ENCODE measurements around the gene LTBP3. TPM values are rescaled to one million over a fixed set of nuclear protein-coding genes. Genes with fewer than 3 reads are reported as not detected.

LTBP3 gene
- total and polyA plus RNA-seq, 8 donors: 44.7 to 151 (median 68.6) TPM

DNA sequence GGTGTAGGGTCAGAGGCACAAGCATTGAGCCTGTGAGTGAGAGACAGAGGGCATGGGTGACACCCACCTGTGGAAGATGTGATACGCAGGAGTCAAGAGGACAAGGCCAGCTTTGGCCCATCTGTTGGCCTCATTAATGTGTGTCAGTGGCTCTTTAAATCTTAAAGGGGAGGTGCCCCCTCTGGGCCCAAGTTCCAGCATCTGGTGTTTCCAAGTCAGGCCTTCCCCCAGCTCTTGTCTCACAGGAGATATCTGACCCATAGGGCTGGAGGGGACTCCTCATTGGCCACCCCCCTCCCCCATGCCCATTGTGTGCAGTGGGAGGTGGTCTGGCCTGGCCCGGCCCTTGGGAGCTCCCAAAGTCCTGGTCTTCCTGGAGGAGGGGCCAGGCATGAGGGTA, 28.5 kb upstream of the LTBP3 start:
- FAIRE-seq (no peak), ATAC-seq (no peak)

GRCh38 chr11:65586247-65586630, 28.1 kb upstream of the LTBP3 start:
- 87 to 90% methylated on average over 4 of the region's 4 CpGs for WGBS, 2 donors
- no peak overlapping the region for H3K27ac ChIP-seq
- TF ChIP-seq, protein P1, sequence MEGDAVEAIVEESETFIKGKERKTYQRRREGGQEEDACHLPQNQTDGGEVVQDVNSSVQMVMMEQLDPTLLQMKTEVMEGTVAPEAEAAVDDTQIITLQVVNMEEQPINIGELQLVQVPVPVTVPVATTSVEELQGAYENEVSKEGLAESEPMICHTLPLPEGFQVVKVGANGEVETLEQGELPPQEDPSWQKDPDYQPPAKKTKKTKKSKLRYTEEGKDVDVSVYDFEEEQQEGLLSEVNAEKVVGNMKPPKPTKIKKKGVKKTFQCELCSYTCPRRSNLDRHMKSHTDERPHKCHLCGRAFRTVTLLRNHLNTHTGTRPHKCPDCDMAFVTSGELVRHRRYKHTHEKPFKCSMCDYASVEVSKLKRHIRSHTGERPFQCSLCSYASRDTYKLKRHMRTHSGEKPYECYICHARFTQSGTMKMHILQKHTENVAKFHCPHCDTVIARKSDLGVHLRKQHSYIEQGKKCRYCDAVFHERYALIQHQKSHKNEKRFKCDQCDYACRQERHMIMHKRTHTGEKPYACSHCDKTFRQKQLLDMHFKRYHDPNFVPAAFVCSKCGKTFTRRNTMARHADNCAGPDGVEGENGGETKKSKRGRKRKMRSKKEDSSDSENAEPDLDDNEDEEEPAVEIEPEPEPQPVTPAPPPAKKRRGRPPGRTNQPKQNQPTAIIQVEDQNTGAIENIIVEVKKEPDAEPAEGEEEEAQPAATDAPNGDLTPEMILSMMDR (IDR thresholded peaks at IDR 0.05): no peak

More for the DNA sequence above, 28.5 kb upstream of the LTBP3 start:
- H3K4me3 ChIP-seq: no peak overlapping the region
- H3K27me3 ChIP-seq: no peaks in the 10 kb centered on the region
- H3K4me1 ChIP-seq: no peaks in the 10 kb centered on the region
- no peak overlapping the region for H3K27ac ChIP-seq
- DNase-seq: no peak
- no peaks in the 10 kb centered on the region for H3K36me3 ChIP-seq
- intact Hi-C loops (cut with DNase I): loop anchor here in 1 of 3 donors (10.0 kb wide), 1 partner anchor 52 kb away; no protein-coding TSS in a partner anchor
- H3K9me3 ChIP-seq: no peaks in the 10 kb centered on the region
- TF ChIP-seq, protein P1 (IDR thresholded peaks at IDR 0.05): no peak
- WGBS, 2 donors: 76 to 85% methylated on average over 2 of the region's 2 CpGs

DNA sequence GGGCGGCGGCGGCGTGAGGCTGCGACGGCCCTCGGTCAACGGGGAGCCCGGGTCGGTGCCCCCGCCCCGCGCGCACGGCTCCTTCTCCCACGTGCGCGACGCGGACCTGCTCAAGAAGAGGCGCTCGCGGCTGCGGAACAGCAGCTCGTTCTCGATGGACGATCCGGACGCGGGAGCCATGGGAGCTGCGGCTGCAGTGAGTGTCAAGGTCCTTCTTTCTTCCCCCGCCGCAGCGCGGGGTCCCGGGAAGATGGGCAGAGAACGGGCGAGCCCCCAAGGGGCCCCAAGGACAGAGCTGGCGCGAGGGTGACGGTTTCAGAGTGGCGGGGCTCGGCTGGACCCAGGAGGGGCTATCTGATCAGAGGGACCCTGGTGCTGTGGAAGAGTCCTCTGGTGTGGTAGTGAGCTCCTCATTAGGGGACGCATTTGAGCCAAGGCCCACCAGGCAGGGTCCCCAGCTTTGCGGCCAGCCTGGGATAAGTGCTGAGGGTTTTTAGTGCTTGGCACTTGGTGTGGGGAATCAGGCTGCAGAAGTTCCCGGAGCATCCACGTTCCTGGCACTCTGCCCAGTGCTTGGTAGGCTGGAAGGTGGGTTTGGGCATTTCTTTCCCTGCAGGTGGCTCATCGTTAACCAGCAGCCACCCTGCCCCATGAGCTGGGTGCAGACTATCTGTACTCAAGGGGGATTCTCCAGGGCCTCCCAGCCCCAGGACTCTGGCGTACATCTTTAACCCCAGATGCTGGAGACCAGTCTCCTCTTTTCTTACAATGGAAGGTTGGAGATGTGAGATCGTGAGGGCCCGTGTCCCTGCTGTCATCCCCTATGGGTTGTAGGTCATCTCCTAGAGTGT, 27.5 kb upstream of the LTBP3 start:
- Histone ChIP-seq H3K4me1 (no peaks in the 10 kb centered on the region), H3K27ac (no peak overlapping the region), H3K4me3 (no peak overlapping the region), H3K27me3 (no peaks in the 10 kb centered on the region), H3K36me3 (no peaks in the 10 kb centered on the region), H3K9me3 (no peaks in the 10 kb centered on the region)
- WGBS, 2 donors: 47 to 49% methylated on average over 47 to 51 of the region's 51 CpGs
- intact Hi-C loops (cut with DNase I): loop anchor here in 1 of 3 donors (10.0 kb wide), 1 partner anchor 51 kb away; no protein-coding TSS in a partner anchor
- ATAC-seq (no peak), DNase-seq (peak in 2 of 6 donors; percentile 66 to 75), FAIRE-seq (no peak)
- TF ChIP-seq, protein P1 (IDR thresholded peaks at IDR 0.05): no peak

More at GRCh38 chr11:65586247-65586630, 28.1 kb upstream of the LTBP3 start:
- Histone ChIP-seq H3K27me3 (no peaks in the 10 kb centered on the region), H3K4me1 (no peaks in the 10 kb centered on the region), H3K36me3 (no peaks in the 10 kb centered on the region), H3K9me3 (no peaks in the 10 kb centered on the region), H3K4me3 (no peak overlapping the region)
- no peak for FAIRE-seq
- DNase-seq: no peak
- intact Hi-C loops (cut with DNase I): loop anchor here in 1 of 3 donors (10.0 kb wide), 1 partner anchor 51 kb away; no protein-coding TSS in a partner anchor
- ATAC-seq: no peak

- WGBS, 2 donors: 27% methylated on average over 44 to 46 of the region's 46 CpGs
- Histone ChIP-seq H3K4me3 (no peak overlapping the region), H3K27ac (no peak overlapping the region), H3K9me3 (no peaks in the 10 kb centered on the region), H3K4me1 (no peaks in the 10 kb centered on the region), H3K27me3 (no peaks in the 10 kb centered on the region), H3K36me3 (no peaks in the 10 kb centered on the region)
- intact Hi-C loops (cut with DNase I): loop anchor here in 1 of 3 donors (10.0 kb wide), 1 partner anchor 50 kb away; no protein-coding TSS in a partner anchor
- TF ChIP-seq, protein P1 (IDR thresholded peaks at IDR 0.05): no peak
- peak in 1 of 6 donors; percentile 40 for DNase-seq
- ATAC-seq: peak in 2 of 4 donors; percentile 20 to 43
- FAIRE-seq: no peak
Observed at GRCh38 chr11:65584723-65585171, 26.6 kb upstream of the LTBP3 start.
